Transverse colon (tissue), 3 donors: ENCODE results near the gene B3GALT5.

Source experiments
- CTCF ChIP-seq, 5 experiments: fragments of 200-600 bp in 3 of 5; fragments of 450-650 bp in 2 of 5; sonication (generic) in 3 of 5; IDR thresholded peaks; 1 replicate in 2 of 5; 2 replicates in 3 of 5; pipeline ENCODE4 v1.5.1; 2016 to 2017; ENCODE audit warnings: antibody characterized with exemption in 5 of 5, inconsistent platforms in 3 of 5, mild to moderate bottlenecking in 2 of 5, moderate library complexity in 1 of 5
- POLR2A ChIP-seq: fragments of 450-650 bp; IDR thresholded peaks from one replicate; pipeline ENCODE4 v1.6.1; 2016; ENCODE audit warnings: antibody characterized with exemption, mild to moderate bottlenecking, moderate library complexity

- TF ChIP-seq POLR2A (no peak), CTCF (IDR thresholded peaks at IDR 0.05) (peak in 3 of 5 experiments; percentile 11 to 55 (median 36))
Observed at GRCh38 chr21:39712976-39713375, 100.2 kb downstream of the B3GALT5 start.
